Spleen (tissue), 13 donors: ENCODE data around the gene TAF11L2. TPM values are rescaled to one million over a fixed set of nuclear protein-coding genes. Genes with fewer than 3 reads are reported as not detected.
A peak's percentile ranks its signal among the peaks of the same experiment; 100 is the strongest.
"Not testable (repeated sequence)": the region's sequence is repeated elsewhere in the genome, so short reads cannot be mapped to it uniquely, and the experiment has no call there.

Source experiments
- DNase-seq: peaks from one replicate; pipeline ENCODE4 v3.0.0-alpha.2; 2020
- H3K27ac ChIP-seq, 8 donors: fragments of 200-600 bp; sonication (generic) in 7 of 8; 1 replicate in 4 of 8; 2 replicates in 4 of 8; pipeline versions ENCODE4 v1.5.0 to v1.8.0; 2016 to 2021; ENCODE audit warnings: inconsistent platforms in 4 of 8, mild to moderate bottlenecking in 4 of 8, moderate library complexity in 1 of 8
- H3K27me3 ChIP-seq, 7 donors: fragments of 200-600 bp; sonication (generic) in 6 of 7; replicated peaks in 1 of 7; 1 replicate in 4 of 7; 2 replicates in 3 of 7; pipeline versions ENCODE4 v1.5.0 to v1.8.0; 2016 to 2021; ENCODE audit warnings: inconsistent platforms in 3 of 7, mild to moderate bottlenecking in 1 of 7
- H3K36me3 ChIP-seq, 6 donors: fragments of 200-600 bp; sonication (generic) in 5 of 6; 1 replicate in 4 of 6; 2 replicates in 2 of 6; pipeline versions ENCODE4 v1.5.0 to v1.8.0; 2016 to 2021; ENCODE audit warnings: inconsistent platforms in 2 of 6
- H3K4me1 ChIP-seq, 6 donors: fragments of 200-600 bp; sonication (generic) in 5 of 6; 1 replicate in 3 of 6; 2 replicates in 3 of 6; pipeline versions ENCODE4 v1.5.0 to v1.8.0; 2016 to 2021; ENCODE audit warnings: inconsistent platforms in 3 of 6
- H3K4me3 ChIP-seq, 8 donors: fragments of 200-600 bp; sonication (generic) in 7 of 8; 1 replicate in 4 of 8; 2 replicates in 4 of 8; pipeline versions ENCODE4 v1.5.0 to v1.8.0; 2016 to 2021; ENCODE audit warnings: inconsistent platforms in 4 of 8, mild to moderate bottlenecking in 4 of 8, moderate library complexity in 2 of 8
- H3K9me3 ChIP-seq, 8 donors: fragments of 200-600 bp; sonication (generic) in 7 of 8; 1 replicate in 4 of 8; 2 replicates in 4 of 8; pipeline versions ENCODE4 v1.5.0 to v1.8.0; 2016 to 2021; ENCODE audit warnings: inconsistent platforms in 4 of 8
- CTCF ChIP-seq, 11 experiments: fragments of 200-600 bp in 7 of 11; fragments of 450-650 bp in 4 of 11; sonication (generic) in 4 of 11; IDR thresholded peaks in 8 of 11; conservative IDR thresholded peaks in 3 of 11; 1 replicate in 7 of 11; 2 replicates in 4 of 11; pipeline versions ENCODE4 v1.4.0 to v1.8.0; 2016 to 2021; ENCODE audit warnings: antibody characterized with exemption in 11 of 11, inconsistent platforms in 4 of 11, mild to moderate bottlenecking in 1 of 11
- POLR2A ChIP-seq, 3 donors: fragments of 450-650 bp; IDR thresholded peaks; one replicate each; pipeline ENCODE4 v1.5.1; 2017; ENCODE audit warnings: antibody characterized with exemption in 3 of 3, mild to moderate bottlenecking in 1 of 3
- POLR2AphosphoS5 ChIP-seq, 3 donors: sonication (generic); formaldehyde crosslinking; IDR thresholded peaks; one replicate each; pipeline ENCODE4 v1.5.1; 2017; ENCODE audit warnings: antibody characterized with exemption in 3 of 3
- WGBS, 5 donors: extraction: QIAGEN DNeasy Blood & Tissue Kit in 3 of 5; methylation state at CpG; one replicate each; pipeline versions ENCODE4 v1.1.5 to v1.1.7; 2013 to 2018; 5-methylcytosine and 5-hydroxymethylcytosine counted together
- intact Hi-C: fragments of 100-400 bp; cut with DNase I; formaldehyde crosslinking; loops from one replicate; pipeline ENCODE4 v1.15.0; 2023; ENCODE audit warnings: low total_unique reads
- long read RNA-seq, 2 donors: transcript quantifications; one replicate each; lab custom pipeline, GENCODE V29; 2026
- polyA plus RNA-seq, 3 donors: library from polyadenylated mRNA; stranded (reverse); fragments of 200-250 nt; gene quantifications; one replicate each; pipeline ENCODE4 v1.2.1, GENCODE V29; 2013
- total RNA-seq, 7 donors: library from RNA; depleted of rRNA in 3 of 7; stranded (reverse); fragments of >200 nt in 3 of 7; fragmentation: NEBNext Ultra II Directional in 4 of 7; extraction: Animal tissue kit (Norgen Biotek cat#: 25700) in 4 of 7; gene quantifications; one replicate each; pipeline versions ENCODE4 v1.1.0 to v1.2.1, GENCODE V29; 2016 to 2021
- donor health status: healthy with polysubstance abuse.
- donor health status: DM: no; HTN: no; CAD: no; lungs with moderate emphysema.
- donor health status: DM: no; HTN: no; CAD: no.
- donor health status: Bipolar disorder and iron deficiency.
- donor health status: healthy.
- donor health status: DM: no; HTN: no; CAD: no.
- donor health status: DM: yes; HTN: yes; CAD: no.

Gene TAF11L2
- not detected for total RNA-seq
- not detected for polyA plus RNA-seq
- long read RNA-seq, donor 1, result 0 reads
- long read RNA-seq, donor 2, result 0 reads

DNA sequence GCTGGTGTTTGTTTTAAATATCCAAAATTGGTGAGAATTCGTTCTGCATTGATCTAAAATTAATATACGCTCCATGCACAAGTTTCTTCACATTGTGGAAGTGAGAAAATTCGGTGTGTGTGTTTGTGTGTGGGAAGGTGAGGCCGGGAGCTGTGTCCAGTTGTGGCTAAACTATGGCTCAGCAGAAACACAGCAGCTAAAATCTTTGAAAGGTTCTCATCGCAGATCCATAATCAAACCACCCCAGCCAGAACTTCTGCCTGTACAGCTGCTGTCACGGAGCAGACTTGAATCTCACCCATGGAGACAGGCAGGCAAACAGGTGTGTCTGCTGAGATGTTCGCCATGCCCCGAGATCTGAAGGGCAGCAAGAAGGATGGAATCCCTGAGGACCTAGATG, at the start of gene TAF11L2:
TAF11L2 (plus strand) TSS at position 301 of the 400 bp plus-strand sequence.
- 83 to 94% (median 90%) methylated on average over 8 of the region's 8 CpGs for WGBS, 5 donors
- DNase-seq, H3K27ac ChIP-seq, H3K4me1 ChIP-seq, H3K9me3 ChIP-seq, H3K4me3 ChIP-seq, intact Hi-C loops, H3K36me3 ChIP-seq, H3K27me3 ChIP-seq: not testable (repeated sequence)

DNA sequence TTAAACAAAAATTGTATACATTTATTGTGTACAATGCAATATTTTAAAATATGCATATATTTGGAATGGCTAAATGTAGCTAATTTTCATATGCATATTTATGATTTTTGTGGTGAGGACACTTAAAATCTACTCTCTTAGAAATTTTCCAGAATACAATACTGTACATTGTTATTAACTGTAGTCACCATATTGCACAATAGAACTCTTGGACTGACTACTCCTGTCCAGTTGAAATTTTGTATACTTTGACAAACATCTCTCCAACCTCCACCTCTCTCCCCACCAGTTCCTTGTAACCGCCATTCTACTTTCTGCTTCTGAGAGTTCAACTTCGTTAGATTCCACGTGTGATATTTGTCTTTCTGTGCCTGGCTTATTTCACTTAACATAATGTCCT, 49.2 kb upstream of the TAF11L2 start:
- no peaks in the 10 kb centered on the region for H3K27me3 ChIP-seq
- H3K9me3 ChIP-seq, result peaks cover 0 to 5% (median 0%) of the 10 kb centered on the region in 8 donors
- TF ChIP-seq CTCF (IDR thresholded peaks at IDR 0.05 in 8 of 11, conservative IDR thresholded peaks at IDR 0.05 in 3 of 11) (no peak), POLR2AphosphoS5 (IDR thresholded peaks at IDR 0.05) (no peak), POLR2A (IDR thresholded peaks at IDR 0.05) (no peak)
- peaks cover 0 to 8% (median 0%) of the 10 kb centered on the region in 6 donors for H3K4me1 ChIP-seq
- H3K27ac ChIP-seq, result no peak overlapping the region
- no peaks in the 10 kb centered on the region for H3K36me3 ChIP-seq
- WGBS, 5 donors, result 91 to 97% (median 93%) methylated on average over 3 of the region's 3 CpGs
- intact Hi-C loops, result no loop called here
- no peak overlapping the region for H3K4me3 ChIP-seq
- no peak for DNase-seq

- TF ChIP-seq CTCF (IDR thresholded peaks at IDR 0.05 in 8 of 11, conservative IDR thresholded peaks at IDR 0.05 in 3 of 11) (no peak), POLR2A (IDR thresholded peaks at IDR 0.05) (no peak), POLR2AphosphoS5 (IDR thresholded peaks at IDR 0.05) (no peak)
- no peak overlapping the region for H3K4me3 ChIP-seq
- WGBS, 5 donors, result 77 to 92% (median 84%) methylated on average over 4 of the region's 4 CpGs
- H3K9me3 ChIP-seq, result peaks cover 0 to 8% (median 0%) of the 10 kb centered on the region in 8 donors
- no peak overlapping the region for H3K27ac ChIP-seq
- intact Hi-C loops, result no loop called here
- no peaks in the 10 kb centered on the region for H3K27me3 ChIP-seq
- DNase-seq, result no peak
- no peaks in the 10 kb centered on the region for H3K4me1 ChIP-seq
- no peaks in the 10 kb centered on the region for H3K36me3 ChIP-seq
Measured at GRCh38 chr5:17452936-17453335, 45.1 kb upstream of the TAF11L2 start.

GRCh38 chr5:17455942-17456341, 42.1 kb upstream of the TAF11L2 start:
- peak overlapping the region in 1 of 8 donors; percentile 47 for H3K27ac ChIP-seq
- H3K4me3 ChIP-seq, result no peak overlapping the region
- no peaks in the 10 kb centered on the region for H3K4me1 ChIP-seq
- 59 to 67% (median 66%) methylated on average over 3 of the region's 3 CpGs for WGBS, 5 donors
- DNase-seq, result no peak
- peaks cover 0 to 13% (median 0%) of the 10 kb centered on the region in 8 donors for H3K9me3 ChIP-seq
- TF ChIP-seq POLR2AphosphoS5 (IDR thresholded peaks at IDR 0.05) (no peak), CTCF (IDR thresholded peaks at IDR 0.05 in 8 of 11, conservative IDR thresholded peaks at IDR 0.05 in 3 of 11) (no peak), POLR2A (IDR thresholded peaks at IDR 0.05) (no peak)
- intact Hi-C loops, result no loop called here
- no peaks in the 10 kb centered on the region for H3K27me3 ChIP-seq
- H3K36me3 ChIP-seq, result no peaks in the 10 kb centered on the region

GRCh38 chr5:17461793-17462192, 36.2 kb upstream of the TAF11L2 start:
- WGBS, 5 donors, result 92 to 96% (median 93%) methylated on average over 6 of the region's 6 CpGs
- Histone ChIP-seq H3K4me3 (no peak overlapping the region), H3K27ac (peak overlapping the region in 2 of 8 donors; percentile 76 to 81), H3K9me3 (peaks cover 0 to 33% (median 8%) of the 10 kb centered on the region in 8 donors), H3K36me3 (no peaks in the 10 kb centered on the region), H3K27me3 (no peaks in the 10 kb centered on the region), H3K4me1 (no peaks in the 10 kb centered on the region)
- intact Hi-C loops, result no loop called here
- no peak for DNase-seq
- TF ChIP-seq CTCF (IDR thresholded peaks at IDR 0.05 in 8 of 11, conservative IDR thresholded peaks at IDR 0.05 in 3 of 11), result no peak
- no peak for TF ChIP-seq POLR2A (IDR thresholded peaks at IDR 0.05)
- no peak for TF ChIP-seq POLR2AphosphoS5 (IDR thresholded peaks at IDR 0.05)
